Liver (tissue), 9 donors: ENCODE results near the gene SLC9A2. TPM values are rescaled to one million over a fixed set of nuclear protein-coding genes. Genes with fewer than 3 reads are reported as not detected.

ENCODE experiments used
- DNase-seq: peaks from one replicate; pipeline ENCODE4 v3.0.0-alpha.2; 2017; ENCODE audit warnings: low spot score
- H3K27ac ChIP-seq, 2 donors: one replicate each; pipeline ENCODE4 v1.7.0; 2013; ENCODE audit warnings: inconsistent platforms in 2 of 2, low read length in 2 of 2, control low read depth in 1 of 2, low read depth in 1 of 2, mild to moderate bottlenecking in 1 of 2
- H3K27me3 ChIP-seq, 4 donors: one replicate each; pipeline versions ENCODE4 v1.6.1 to v1.7.0; 2013; ENCODE audit warnings: low read length in 3 of 4, inconsistent platforms in 1 of 4, mild to moderate bottlenecking in 1 of 4, moderate library complexity in 1 of 4; ENCODE audit not compliant: control insufficient read depth in 4 of 4, insufficient read depth in 4 of 4
- H3K36me3 ChIP-seq, 4 donors: one replicate each; pipeline versions ENCODE4 v1.6.1 to v1.7.0; 2013; ENCODE audit warnings: low read length in 3 of 4, mild to moderate bottlenecking in 3 of 4, low read depth in 1 of 4, moderate library complexity in 1 of 4; ENCODE audit not compliant: control insufficient read depth in 4 of 4, insufficient read depth in 3 of 4
- H3K4me1 ChIP-seq, 4 donors: one replicate each; pipeline versions ENCODE4 v1.6.1 to v1.7.0; 2013; ENCODE audit warnings: low read length in 3 of 4, mild to moderate bottlenecking in 3 of 4, moderate library complexity in 1 of 4; ENCODE audit not compliant: control insufficient read depth in 4 of 4, insufficient read depth in 4 of 4
- H3K4me3 ChIP-seq, 3 donors: one replicate each; pipeline versions ENCODE4 v1.6.1 to v1.7.0; 2013; ENCODE audit warnings: low read length in 3 of 3, control low read depth in 1 of 3, low read depth in 1 of 3, mild to moderate bottlenecking in 1 of 3
- H3K9ac ChIP-seq, 2 donors: one replicate each; pipeline ENCODE4 v1.7.0; 2013; ENCODE audit warnings: low read length in 2 of 2, mild to moderate bottlenecking in 2 of 2, moderate library complexity in 2 of 2, control low read depth in 1 of 2, low read depth in 1 of 2
- H3K9me3 ChIP-seq, 4 donors: one replicate each; pipeline versions ENCODE4 v1.6.1 to v1.7.0; 2013; ENCODE audit warnings: low read length in 3 of 4; ENCODE audit not compliant: control insufficient read depth in 4 of 4
- CTCF ChIP-seq: fragments of 150-350 bp; IDR thresholded peaks from 2 replicates; pipeline ENCODE4 v1.5.1; 2017; ENCODE audit warnings: improper control_type of control experiment, low read depth, low read length; ENCODE audit not compliant: missing input control
- EGR1 ChIP-seq, 2 donors: IDR thresholded peaks; 2 replicates each; pipeline ENCODE4 v1.6.1; 2016 to 2018; ENCODE audit warnings: antibody characterized with exemption in 2 of 2, low read depth in 2 of 2
- FOXA1 ChIP-seq: IDR thresholded peaks from 2 replicates; pipeline ENCODE4 v1.6.1; 2016; ENCODE audit warnings: antibody characterized with exemption
- FOXA2 ChIP-seq: IDR thresholded peaks from 2 replicates; pipeline ENCODE4 v1.6.1; 2016; ENCODE audit warnings: antibody characterized with exemption
- GABPA ChIP-seq, 2 donors: IDR thresholded peaks in 1 of 2; conservative IDR thresholded peaks in 1 of 2; 2 replicates each; pipeline ENCODE4 v1.6.1; 2016; ENCODE audit warnings: antibody characterized with exemption in 2 of 2, mild to moderate bottlenecking in 1 of 2, moderate library complexity in 1 of 2
- HNF4A ChIP-seq, 2 donors: conservative IDR thresholded peaks; 2 replicates each; pipeline ENCODE4 v1.6.1; 2016; ENCODE audit warnings: antibody characterized with exemption in 2 of 2, mild to moderate bottlenecking in 2 of 2
- HNF4G ChIP-seq: IDR thresholded peaks from 2 replicates; pipeline ENCODE4 v1.6.1; 2016; ENCODE audit warnings: antibody characterized with exemption
- NR2F2 ChIP-seq: IDR thresholded peaks from 2 replicates; pipeline ENCODE4 v1.6.1; 2016; ENCODE audit warnings: antibody characterized with exemption
- REST ChIP-seq: IDR thresholded peaks from 2 replicates; pipeline ENCODE4 v1.6.1; 2016; ENCODE audit warnings: antibody characterized with exemption, mild to moderate bottlenecking
- RXRA ChIP-seq, 2 donors: IDR thresholded peaks; 2 replicates each; pipeline ENCODE4 v1.6.1; 2017 to 2018; ENCODE audit warnings: antibody characterized with exemption in 2 of 2, mild to moderate bottlenecking in 1 of 2
- SP1 ChIP-seq: IDR thresholded peaks from 2 replicates; pipeline ENCODE4 v1.6.1; 2018; ENCODE audit warnings: antibody characterized with exemption, mild to moderate bottlenecking
- TAF1 ChIP-seq: conservative IDR thresholded peaks from 2 replicates; pipeline ENCODE4 v1.6.1; 2016; ENCODE audit warnings: antibody characterized with exemption, mild to moderate bottlenecking
- YY1 ChIP-seq: IDR thresholded peaks from 2 replicates; pipeline ENCODE4 v1.6.1; 2016; ENCODE audit warnings: antibody characterized with exemption, mild to moderate bottlenecking
- ZBTB33 ChIP-seq: IDR thresholded peaks from 2 replicates; pipeline ENCODE4 v1.6.1; 2016; ENCODE audit warnings: antibody characterized with exemption
- WGBS: extraction: QIAGEN DNeasy Blood & Tissue Kit; methylation state at CpG from one replicate; pipeline ENCODE4 v1.1.7; 2013; 5-methylcytosine and 5-hydroxymethylcytosine counted together
- polyA plus RNA-seq, 2 donors: library from polyadenylated mRNA; stranded (reverse) in 1 of 2; unstranded in 1 of 2; fragments of 200-250 nt in 1 of 2; fragments of >200 nt in 1 of 2; fragmentation: Nextera tagmentation in 1 of 2; extraction: Ambion mirVana in 1 of 2; gene quantifications; one replicate each; pipeline versions ENCODE4 v1.2.1 to v1.2.3, GENCODE V29; 2013 to 2015
- total RNA-seq, 2 donors: library from RNA; depleted of rRNA; stranded (reverse); fragments of >200 nt; gene quantifications; one replicate each; pipeline ENCODE4 v1.2.3, GENCODE V29; 2014
- donor health status: healthy.
- donor health status: healthy.
- donor health status: healthy.
- donor health status: healthy.
- donor health status: healthy.

The SLC9A2 gene
- total and polyA plus RNA-seq, 4 donors, result under 0.01 to 0.05 (median 0.01) TPM; not detected in 1

GRCh38 chr2:102724553-102724952 is 105.2 kb downstream of the SLC9A2 start:
- no peaks in the 10 kb centered on the region for H3K27me3 ChIP-seq
- peaks cover 9 to 56% (median 54%) of the 10 kb centered on the region in 4 donors for H3K36me3 ChIP-seq
- H3K4me3 ChIP-seq, result no peak overlapping the region
- no peaks in the 10 kb centered on the region for H3K9me3 ChIP-seq
- H3K9ac ChIP-seq, result no peak overlapping the region
- TF ChIP-seq CTCF, result no peak
- no peak for TF ChIP-seq FOXA1
- no peak for TF ChIP-seq ZBTB33
- TF ChIP-seq HNF4G, result no peak
- TF ChIP-seq SP1, result no peak
- no peak for TF ChIP-seq EGR1 (IDR thresholded peaks at IDR 0.05; ENCODE audit: low read depth in 2 of 2)
- no peak for TF ChIP-seq RXRA (IDR thresholded peaks at IDR 0.05)
- no peak for TF ChIP-seq REST
- no peak for TF ChIP-seq YY1
- TF ChIP-seq NR2F2, result no peak
- TF ChIP-seq HNF4A (conservative IDR thresholded peaks at IDR 0.05), result no peak
- TF ChIP-seq TAF1, result no peak
- TF ChIP-seq GABPA (IDR thresholded peaks at IDR 0.05 in 1 of 2, conservative IDR thresholded peaks at IDR 0.05 in 1 of 2), result no peak
- no peaks in the 10 kb centered on the region for H3K4me1 ChIP-seq
- no peak for DNase-seq
- H3K27ac ChIP-seq, result no peak overlapping the region
- WGBS, result 95% methylated on average over 10 of the region's 10 CpGs

GRCh38 chr2:102726128-102727087 is 107.1 kb downstream of the SLC9A2 start:
- WGBS, result 77% methylated on average over 15 of the region's 15 CpGs
- no peaks in the 10 kb centered on the region for H3K4me1 ChIP-seq
- H3K9me3 ChIP-seq, result no peaks in the 10 kb centered on the region
- no peak overlapping the region for H3K27ac ChIP-seq
- no peaks in the 10 kb centered on the region for H3K27me3 ChIP-seq
- TF ChIP-seq FOXA2, result no peak
- TF ChIP-seq RXRA (IDR thresholded peaks at IDR 0.05), result no peak
- no peak for TF ChIP-seq ZBTB33
- H3K36me3 ChIP-seq, result peaks cover 9 to 56% (median 41%) of the 10 kb centered on the region in 4 donors
- DNase-seq, result no peak
- H3K4me3 ChIP-seq, result no peak overlapping the region
- no peak overlapping the region for H3K9ac ChIP-seq
